HG02884 (cell line): ENCODE results near the gene TRAF5.

Source experiments
- ATAC-seq: cut with Tn5 transposase; IDR thresholded peaks from one replicate; pipeline ENCODE4 v1.9.1; 2021; ENCODE audit warnings: mild to moderate bottlenecking, moderate library complexity; ENCODE audit not compliant: unreplicated experiment

Gene TRAF5

GRCh38 chr1:211327346-211327921 is 801 bp downstream of the TRAF5 start:
- peak; percentile 19 for ATAC-seq

GRCh38 chr1:211328084-211328694 is 1.6 kb downstream of the TRAF5 start:
- ATAC-seq = no peak

DNA sequence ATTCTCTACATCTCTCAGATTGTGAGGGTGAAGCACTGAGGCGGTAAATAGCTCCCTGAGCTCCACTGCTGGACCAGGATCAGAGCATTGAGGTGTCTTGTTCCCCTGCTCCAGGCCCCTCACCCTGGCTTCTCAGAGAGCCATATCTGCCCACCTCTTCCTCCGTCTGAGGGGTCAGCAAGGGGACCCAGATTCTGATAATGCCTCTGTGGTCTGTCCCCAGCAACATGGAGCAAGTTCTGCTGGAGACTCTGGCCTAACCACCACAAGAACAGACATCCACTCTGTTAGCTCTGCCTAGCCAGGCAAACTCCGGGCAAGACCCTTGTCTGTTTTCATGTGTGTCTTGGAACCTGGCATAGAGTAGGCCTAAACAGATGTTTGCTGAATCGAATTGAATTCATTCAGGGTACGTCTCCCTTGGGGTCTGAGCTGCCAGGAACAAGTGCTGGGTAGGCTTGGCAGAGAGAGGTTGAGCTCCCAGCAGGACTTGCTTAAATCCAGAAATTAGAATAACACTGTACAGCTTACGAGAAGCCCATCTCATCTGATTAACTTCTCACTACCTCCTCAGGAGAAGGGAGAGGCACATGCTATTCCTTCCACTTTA is 2.3 kb downstream of the TRAF5 start:
- no peak for ATAC-seq

- peak; percentile 44 for ATAC-seq
Measured at GRCh38 chr1:211329764-211330201, 3.1 kb downstream of the TRAF5 start.

DNA sequence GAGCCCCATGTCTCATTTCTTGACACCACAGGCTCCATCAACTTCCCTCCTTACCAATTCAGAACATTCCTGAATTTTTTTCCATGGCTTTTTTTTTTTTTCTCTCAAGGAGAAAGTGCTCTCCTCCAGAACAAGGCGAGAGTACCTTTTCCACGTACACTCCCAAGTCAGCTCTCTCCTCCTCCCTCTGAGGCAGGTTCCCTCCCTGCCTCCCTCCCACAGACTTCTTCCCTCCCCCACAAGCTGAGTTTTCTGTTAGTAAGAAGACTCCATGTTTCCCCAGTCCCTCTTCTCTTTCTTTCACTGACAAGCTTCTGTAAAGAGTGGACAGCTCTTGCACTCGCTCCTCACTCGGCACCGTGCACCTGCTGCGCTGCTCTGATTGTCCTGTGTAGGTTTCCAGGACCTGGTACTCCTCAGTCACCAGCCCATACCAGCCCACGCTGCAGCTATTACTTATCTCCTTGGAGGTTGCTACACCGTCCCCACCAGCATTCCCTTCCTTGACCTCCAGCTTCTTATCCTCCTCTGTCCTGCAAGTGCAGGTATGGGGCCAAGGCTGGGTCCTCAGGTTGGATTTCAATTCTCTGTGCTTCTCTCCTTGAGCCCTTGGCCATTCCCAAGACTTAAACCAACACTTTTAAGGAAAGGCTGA is 3.8 kb downstream of the TRAF5 start:
- ATAC-seq = no peak

GRCh38 chr1:211331011-211331709 is 4.5 kb downstream of the TRAF5 start:
- no peak for ATAC-seq

DNA sequence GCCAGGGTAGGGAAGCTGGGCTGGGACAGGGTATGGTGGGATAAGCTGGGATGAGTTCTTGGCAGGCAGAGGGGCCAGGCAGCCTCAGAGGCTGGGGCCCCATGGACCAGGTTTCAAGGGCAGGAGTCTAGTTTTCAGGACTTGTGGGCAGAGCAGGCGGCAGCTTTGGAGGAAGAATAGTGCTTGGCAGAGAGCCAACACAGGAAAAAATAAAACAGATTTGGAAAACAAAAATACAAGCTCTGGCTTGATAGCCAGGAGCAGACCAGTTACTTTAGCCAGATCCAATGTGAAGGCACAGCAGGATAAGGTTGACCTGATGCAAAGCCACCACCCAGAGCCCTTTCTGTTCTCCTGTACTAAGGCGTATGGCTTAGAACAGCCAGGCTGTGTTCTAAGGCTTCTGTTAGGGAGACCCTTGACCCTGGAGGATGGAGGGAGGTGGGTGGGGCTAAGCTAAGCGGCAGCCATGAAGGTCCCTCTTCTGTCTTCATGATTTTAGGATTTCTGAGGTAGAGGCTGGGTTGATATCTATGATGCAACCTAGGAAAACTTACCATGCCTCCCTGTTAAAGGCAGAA is 5.5 kb downstream of the TRAF5 start:
- no peak for ATAC-seq

DNA sequence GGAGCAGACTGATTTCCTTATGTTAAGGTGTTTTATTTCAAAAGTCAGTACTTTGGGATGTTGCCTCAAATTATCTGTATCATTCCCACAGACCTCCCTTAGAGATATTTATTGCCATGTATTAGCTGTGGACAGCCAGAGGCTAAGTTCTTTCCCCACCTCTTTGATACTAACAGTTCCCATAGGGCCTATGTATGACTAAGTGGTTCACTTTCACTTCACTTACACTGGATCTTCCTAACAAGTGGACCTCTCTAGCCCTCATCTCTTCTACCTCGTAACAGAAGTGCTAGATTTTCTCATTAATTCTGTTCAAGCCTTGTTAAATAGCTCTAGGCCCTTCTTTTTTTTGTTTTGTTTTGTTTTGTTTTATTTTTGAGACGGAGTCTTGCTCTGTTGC is 6.2 kb downstream of the TRAF5 start:
- ATAC-seq = no peak

- no peak for ATAC-seq
Measured at GRCh38 chr1:211333906-211334305, 7.3 kb downstream of the TRAF5 start.

DNA sequence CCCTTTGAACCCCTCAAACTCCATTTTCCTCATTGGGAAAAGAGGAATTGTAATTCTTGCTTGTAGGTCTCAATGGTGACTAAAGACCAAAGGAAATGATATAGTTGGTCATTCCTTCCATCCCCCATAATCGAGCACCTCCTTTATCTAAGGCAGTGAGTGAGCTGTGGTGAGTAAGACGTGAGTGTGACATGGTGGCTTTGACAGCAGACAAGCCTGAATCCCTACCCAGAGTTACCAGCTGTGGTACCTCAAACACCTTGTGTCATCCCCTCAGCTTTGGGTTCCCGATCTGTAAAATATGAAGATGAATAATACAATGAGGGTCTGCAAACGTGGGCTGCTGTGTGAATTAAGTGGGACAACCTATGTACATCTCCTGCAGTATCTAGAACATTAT is 8.4 kb downstream of the TRAF5 start:
- ATAC-seq = no peak

DNA sequence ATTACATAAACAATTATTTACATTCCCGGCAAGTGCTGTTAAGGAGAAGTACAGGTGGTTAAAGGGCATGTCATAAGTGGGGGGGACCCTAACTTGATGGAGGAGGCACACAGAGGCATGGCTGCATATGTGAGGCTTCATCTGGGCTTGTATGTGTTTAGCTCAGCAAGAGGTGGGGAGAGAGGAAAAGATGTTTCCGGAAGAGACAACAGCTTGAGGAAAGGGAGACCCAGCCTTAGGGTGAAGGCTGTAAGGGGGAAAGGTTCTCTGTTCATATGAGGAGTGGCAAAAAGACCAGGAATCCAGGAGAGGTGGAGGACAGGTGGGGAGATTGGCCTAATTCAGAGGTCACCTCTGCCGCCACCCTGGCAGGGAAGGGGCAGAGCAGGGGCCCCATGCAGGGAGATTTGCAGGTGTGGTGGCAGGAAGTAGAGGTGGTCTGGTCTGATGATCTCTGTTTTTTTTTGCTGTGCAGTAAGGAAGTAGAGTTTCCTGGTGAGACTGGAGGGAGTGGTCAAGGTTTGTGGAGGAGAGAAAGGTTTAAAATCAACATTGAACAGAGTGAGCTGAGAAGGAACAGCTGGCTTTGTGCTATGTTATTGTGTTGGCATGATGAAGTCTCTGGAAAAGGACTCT is 9.0 kb downstream of the TRAF5 start:
- peak; percentile 80 for ATAC-seq

DNA sequence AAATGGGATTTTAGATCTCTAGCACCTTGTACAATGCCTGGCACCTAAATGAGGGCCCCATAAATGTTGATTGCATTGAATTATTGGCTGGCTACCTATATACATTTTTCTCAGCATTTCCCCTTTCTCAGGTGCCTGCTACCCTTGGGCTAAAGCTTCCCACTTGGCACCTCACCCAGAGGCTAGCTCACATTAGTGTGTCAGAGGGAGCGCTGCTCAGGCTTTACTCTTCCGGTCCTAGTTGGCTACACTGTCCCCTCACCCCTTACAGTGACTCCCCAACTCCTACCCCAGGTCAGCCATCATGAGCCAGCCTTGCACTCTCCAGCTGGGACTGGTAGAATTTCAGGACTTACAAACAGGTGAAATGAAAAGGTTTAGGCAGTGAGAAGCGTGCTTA is 9.5 kb downstream of the TRAF5 start:
- ATAC-seq = peak; percentile 5

DNA sequence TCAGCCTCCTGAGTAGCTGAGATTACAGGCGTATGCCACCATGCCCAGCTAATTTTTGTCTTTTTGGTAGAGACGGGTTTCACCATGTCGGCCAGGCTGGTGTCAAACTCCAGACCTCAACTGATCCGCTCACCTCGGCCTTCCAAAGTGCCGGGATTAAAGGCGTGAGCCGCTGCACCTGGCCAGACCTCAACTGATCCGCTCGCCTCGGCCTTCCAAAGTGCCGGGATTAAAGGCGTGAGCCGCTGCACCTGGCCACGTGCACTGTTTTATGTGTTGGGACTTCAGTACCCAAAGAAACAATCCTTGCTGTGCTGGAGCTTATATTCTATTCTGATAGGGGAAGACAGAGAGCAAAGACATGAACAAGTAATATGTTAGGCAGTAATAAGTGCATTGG is 10.1 kb downstream of the TRAF5 start:
- ATAC-seq = no peak

- no peak for ATAC-seq
Measured at GRCh38 chr1:211337430-211338223, 11.0 kb downstream of the TRAF5 start.

DNA sequence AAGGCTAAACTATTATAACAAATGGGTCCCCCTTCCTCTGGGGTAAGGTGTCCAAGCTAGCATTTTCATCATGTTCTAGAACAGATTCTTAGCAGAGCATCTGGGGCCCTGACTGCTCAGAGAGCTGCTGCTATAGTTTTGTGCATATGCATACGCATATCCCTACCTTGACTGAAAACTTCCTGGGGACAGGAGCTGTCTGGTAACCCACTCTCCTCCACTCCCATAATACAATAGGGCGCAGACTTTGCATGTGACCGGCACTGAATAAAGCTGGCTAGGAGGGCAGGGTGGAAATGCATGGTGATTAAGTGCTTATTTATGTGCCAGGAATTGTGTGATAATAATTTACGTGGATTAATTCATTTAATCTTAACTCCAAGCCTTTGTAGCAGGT is 11.6 kb downstream of the TRAF5 start:
- no peak for ATAC-seq

GRCh38 chr1:211339631-211340041 is 13.0 kb downstream of the TRAF5 start:
- no peak for ATAC-seq

DNA sequence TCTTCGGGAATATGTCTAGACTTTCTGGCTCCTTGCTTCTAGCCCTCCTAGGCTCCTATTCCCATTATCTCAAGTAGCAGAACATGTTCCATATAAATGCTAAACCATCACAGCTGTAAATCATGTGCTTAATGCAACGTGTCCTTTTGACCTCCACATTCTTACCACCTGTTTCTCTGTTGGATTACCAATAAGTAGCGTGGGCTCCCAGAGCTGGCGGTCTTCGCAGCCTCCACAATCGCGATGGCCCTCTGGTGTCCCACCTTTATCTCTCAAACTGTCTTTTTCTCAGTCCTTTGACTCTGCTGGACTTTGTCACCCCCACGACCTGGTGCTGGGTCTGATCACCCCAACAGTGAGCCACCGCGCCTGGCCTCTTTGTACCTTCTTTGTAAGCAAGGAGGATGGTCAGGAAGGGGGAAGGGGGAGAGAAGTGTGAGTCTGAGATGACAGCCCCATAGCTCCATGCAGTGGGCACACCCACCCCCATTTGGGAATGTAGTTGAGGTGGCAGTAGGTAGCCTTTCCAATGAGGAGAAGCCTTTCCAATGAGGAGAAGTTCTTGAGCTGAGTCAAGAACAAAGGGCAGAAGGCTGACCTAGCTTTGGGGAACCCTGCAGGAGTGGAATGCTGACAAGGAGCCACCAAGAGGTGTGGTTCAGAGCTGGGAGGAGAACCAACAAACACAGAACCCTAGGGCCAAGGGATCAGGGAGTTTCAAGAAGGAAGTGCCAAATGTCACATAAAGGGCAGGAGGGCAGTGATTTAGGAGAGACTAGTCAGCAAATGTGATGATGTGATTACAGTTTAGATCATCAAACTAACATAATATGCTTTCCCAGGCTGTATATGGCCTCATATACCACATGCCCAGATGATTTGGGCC is 14.2 kb downstream of the TRAF5 start:
- ATAC-seq = no peak

DNA sequence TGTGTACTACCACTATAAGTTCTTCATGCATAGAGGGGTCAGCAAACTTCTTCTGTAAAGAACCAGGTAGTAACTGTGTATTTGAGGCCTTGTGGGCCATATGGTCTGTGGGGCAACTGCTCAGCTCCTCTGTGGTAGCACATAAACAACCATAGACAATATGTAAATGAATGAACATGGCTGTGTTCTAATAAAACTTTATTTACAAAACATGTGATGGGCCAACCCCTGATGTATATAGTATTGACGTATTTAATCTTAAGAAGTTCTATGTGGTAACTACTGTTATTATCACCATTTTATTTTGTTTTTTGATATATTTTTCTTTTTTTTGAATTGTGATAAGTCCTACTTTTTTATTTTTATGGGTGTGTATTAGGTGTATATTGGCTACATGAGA is 15.4 kb downstream of the TRAF5 start:
- no peak for ATAC-seq

- ATAC-seq = no peak
Measured at GRCh38 chr1:211343607-211344006, 17.0 kb downstream of the TRAF5 start.
